ENCODE measurements around the gene REPS2. TPM values are rescaled to one million over a fixed set of nuclear protein-coding genes. Genes with fewer than 3 reads are reported as not detected.

REPS2 gene
- total RNA-seq (2021; ENCODE audit: unreplicated experiment): 4.5 TPM
- 0.82 TPM for polyA plus RNA-seq (2012; ENCODE audit: insufficient read length)
- percentile 37 among the genes with signal in this experiment for Bru-seq, nascent RNA
- BruChase-seq, experiment 1, labeled RNA remaining after a 2-hour chase: percentile 27 among the genes with signal in this experiment
- percentile 34 among the genes with signal in this experiment for BruChase-seq, experiment 2, labeled RNA remaining after a 6-hour chase
- long read RNA-seq, full-length matches to known transcripts: 1 of 2 reads
- long read RNA-seq, partial matches to known transcripts: 0 of 2 reads
- long read RNA-seq, other reads (novel, unspliced or antisense): 1 of 2 reads

- Histone ChIP-seq H3K27ac (ENCODE audit: low read length) (no peak within 1 kb of the TSS), H3K9me3 (ENCODE audit: control insufficient read depth, insufficient read depth, low read depth, low read length) (no peaks in the 10 kb centered on the region), H3K36me3 (ENCODE audit: control insufficient read depth, insufficient read depth, low read length) (no peaks in the 10 kb centered on the region), H3K4me1 (ENCODE audit: control insufficient read depth, insufficient read depth, low read length) (no peaks in the 10 kb centered on the region), H3K27me3 (ENCODE audit: control insufficient read depth, insufficient read depth, low read length) (no peaks in the 10 kb centered on the region), H3K4me3 (ENCODE audit: low read depth in 2 of 2, low read length in 2 of 2) (peak within 1 kb of the TSS; percentile 41 to 55)
- in situ Hi-C loops (cut with HindIII; ENCODE audit: low pct_unique_long_range_greater_than_20kb, low sequenced_read_pairs) (no loop called here), intact Hi-C loops (cut with micrococcal nuclease; ENCODE audit: unreplicated experiment) (no loop called here)
- CTCF ChIA-PET: no interaction called here
- BruUV-seq (replicated peaks): no TSS peak
- ATAC-seq: peak; percentile 98
- DNase-seq (ENCODE audit: low read depth, low spot score): no peak
- POLR2A ChIA-PET: no interaction called here
- TF ChIP-seq CTCF (IDR thresholded peaks at IDR 0.05) (peak; percentile 18; the same call in 1 of the 2 replicates), SIN3A (IDR thresholded peaks at IDR 0.05; ENCODE audit: borderline replicate concordance, insufficient read depth, low read depth, low read length) (no peak)
Observed at GRCh38 chrX:16946361-16946964, at the start of gene REPS2. REPS2 (plus strand) TSS chrX:16946658; CDS start chrX:16946862, 204 bp downstream.

- in situ Hi-C loops (cut with HindIII; ENCODE audit: low pct_unique_long_range_greater_than_20kb, low sequenced_read_pairs) (no loop called here), intact Hi-C loops (cut with micrococcal nuclease; ENCODE audit: unreplicated experiment) (no loop called here)
- Histone ChIP-seq H3K27me3 (ENCODE audit: control insufficient read depth, insufficient read depth, low read length) (no peaks in the 10 kb centered on the region), H3K4me1 (ENCODE audit: control insufficient read depth, insufficient read depth, low read length) (no peaks in the 10 kb centered on the region), H3K4me3 (ENCODE audit: low read depth in 2 of 2, low read length in 2 of 2) (no peak overlapping the region), H3K36me3 (ENCODE audit: control insufficient read depth, insufficient read depth, low read length) (no peaks in the 10 kb centered on the region), H3K27ac (ENCODE audit: low read length) (no peak overlapping the region), H3K9me3 (ENCODE audit: control insufficient read depth, insufficient read depth, low read depth, low read length) (no peaks in the 10 kb centered on the region)
- POLR2A ChIA-PET: no interaction called here
- CTCF ChIA-PET: no interaction called here
- DNase-seq (ENCODE audit: low read depth, low spot score): no peak
- ATAC-seq: no peak
- BruUV-seq (replicated peaks): no TSS peak
- TF ChIP-seq TCF7L2 (IDR thresholded peaks at IDR 0.05; ENCODE audit: low read depth, low read length): no peak
- no peak for TF ChIP-seq REST (IDR thresholded peaks at IDR 0.05; ENCODE audit: insufficient read depth in 1 of 2, low read depth in 2 of 2, low read length in 1 of 2)
- no peak for TF ChIP-seq CTCF (IDR thresholded peaks at IDR 0.05)
- TF ChIP-seq SIN3A (IDR thresholded peaks at IDR 0.05; ENCODE audit: borderline replicate concordance, insufficient read depth, low read depth, low read length): no peak
- no peak for TF ChIP-seq POLR2AphosphoS5 (IDR thresholded peaks at IDR 0.05; ENCODE audit: low read depth, low read length)
Observed at GRCh38 chrX:16897445-16897844, 49.0 kb upstream of the REPS2 start.

Measured in Panc1 (cell line).